Smooth muscle cell of trachea (primary cell): ENCODE measurements around the gene C1orf226. TPM values are rescaled to one million over a fixed set of nuclear protein-coding genes. Genes with fewer than 3 reads are reported as not detected.

ENCODE experiments used
- total RNA-seq: library from RNA; depleted of rRNA; stranded (reverse); fragments of >200 nt; gene quantifications from 2 replicates; pipeline ENCODE4 v1.2.1, GENCODE V29; 2014

C1orf226 gene
- total RNA-seq: 0.17 and 0.29 TPM in 2 replicates

GRCh38 chr1:162381383-162381782 lies at the start of gene C1orf226:
C1orf226 (plus strand) TSS chr1:162381728; CDS start chr1:162381902, 174 bp downstream.

GRCh38 chr1:162376691-162377090 lies 4.8 kb upstream of the C1orf226 start, which contains the start of gene SPATA46:
SPATA46 (minus strand) TSS chr1:162376854; CDS start chr1:162376790, 64 bp downstream.

GRCh38 chr1:162412002-162412401 lies 30.5 kb downstream of the C1orf226 start, which contains the start of gene SH2D1B:
SH2D1B (minus strand) TSS chr1:162412136; CDS start chr1:162412016, 120 bp downstream.

Other genes starting within 250 kb of the C1orf226 start
- gene SPATA46, start 4.9 kb upstream of the C1orf226 start, total RNA-seq: not detected in 2 replicates
- gene SH2D1B, start 30.4 kb downstream of the C1orf226 start, total RNA-seq: not detected in 2 replicates
- 63.0 and 82.0 TPM in 2 replicates for gene UHMK1, start 116.1 kb downstream of the C1orf226 start, total RNA-seq
- gene UAP1, start 180.0 kb downstream of the C1orf226 start, total RNA-seq: 86.3 and 120 TPM in 2 replicates